Measurements from ENCODE around the gene TMEM163. TPM values are rescaled to one million over a fixed set of nuclear protein-coding genes. Genes with fewer than 3 reads are reported as not detected.

Gene TMEM163
- total and polyA plus RNA-seq, 2 experiments from 2014 or later, result 1.1 TPM

GRCh38 chr2:134449157-134449556 lies 269.6 kb downstream of the TMEM163 start:
- no peaks in the 10 kb centered on the region for H3K9me3 ChIP-seq (ENCODE audit: low read depth)
- no peak overlapping the region for H3K27ac ChIP-seq
- 94% methylated on average over 7 of the region's 7 CpGs for WGBS (ENCODE audit: low lambda C conversion rate, missing lambda C conversion rate)
- no peak overlapping the region for H3K4me2 ChIP-seq
- TF ChIP-seq EZH2 (IDR thresholded peaks at IDR 0.05; ENCODE audit: borderline replicate concordance) (no peak), EZH2phosphoT487 (IDR thresholded peaks at IDR 0.05; ENCODE audit: low read depth, severe bottlenecking, unreplicated experiment) (no peak)
- no peak overlapping the region for H2AFZ ChIP-seq
- no peaks in the 10 kb centered on the region for H3K4me1 ChIP-seq (ENCODE audit: insufficient read depth)
- H3K4me3 ChIP-seq, result no peak overlapping the region
- H3K79me2 ChIP-seq, result no peaks in the 10 kb centered on the region
- no peaks in the 10 kb centered on the region for H3K27me3 ChIP-seq
- no peaks in the 10 kb centered on the region for H3K36me3 ChIP-seq (replicated peaks; ENCODE audit: insufficient read depth, low read depth)
- no peaks in the 10 kb centered on the region for H3K9me2 ChIP-seq (replicated peaks; ENCODE audit: insufficient read depth)
- DNase-seq (ENCODE audit: low spot score), result no peak
- no peaks in the 10 kb centered on the region for H4K20me1 ChIP-seq (ENCODE audit: insufficient read depth, poor library complexity, severe bottlenecking)

DNA sequence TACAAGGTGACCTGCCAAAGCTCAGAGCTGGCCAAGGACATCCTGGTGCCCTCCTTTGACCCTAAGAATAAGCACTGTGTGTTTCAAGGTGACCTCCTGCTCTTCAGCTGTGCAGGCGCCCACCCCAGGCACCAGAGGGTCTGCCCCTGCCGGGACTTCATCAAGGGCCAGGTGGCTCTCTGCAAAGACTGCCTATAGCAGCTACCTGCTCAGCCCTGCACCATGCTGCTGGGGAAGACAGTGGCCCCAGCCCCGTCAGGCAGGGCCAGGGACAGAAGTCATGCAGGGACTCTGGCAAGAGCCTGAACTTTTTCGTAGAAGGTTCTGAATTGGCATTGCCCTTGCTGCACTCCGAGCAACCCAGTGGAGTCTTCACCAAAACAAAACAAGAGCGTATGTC lies 270.1 kb downstream of the TMEM163 start:
- no peaks in the 10 kb centered on the region for H3K27me3 ChIP-seq
- H3K9me2 ChIP-seq (replicated peaks; ENCODE audit: insufficient read depth), result no peaks in the 10 kb centered on the region
- H3K4me1 ChIP-seq (ENCODE audit: insufficient read depth), result no peaks in the 10 kb centered on the region
- no peak overlapping the region for H2AFZ ChIP-seq
- TF ChIP-seq EZH2 (IDR thresholded peaks at IDR 0.05; ENCODE audit: borderline replicate concordance) (no peak), EZH2phosphoT487 (IDR thresholded peaks at IDR 0.05; ENCODE audit: low read depth, severe bottlenecking, unreplicated experiment) (no peak)
- TF ChIP-seq, protein P1, sequence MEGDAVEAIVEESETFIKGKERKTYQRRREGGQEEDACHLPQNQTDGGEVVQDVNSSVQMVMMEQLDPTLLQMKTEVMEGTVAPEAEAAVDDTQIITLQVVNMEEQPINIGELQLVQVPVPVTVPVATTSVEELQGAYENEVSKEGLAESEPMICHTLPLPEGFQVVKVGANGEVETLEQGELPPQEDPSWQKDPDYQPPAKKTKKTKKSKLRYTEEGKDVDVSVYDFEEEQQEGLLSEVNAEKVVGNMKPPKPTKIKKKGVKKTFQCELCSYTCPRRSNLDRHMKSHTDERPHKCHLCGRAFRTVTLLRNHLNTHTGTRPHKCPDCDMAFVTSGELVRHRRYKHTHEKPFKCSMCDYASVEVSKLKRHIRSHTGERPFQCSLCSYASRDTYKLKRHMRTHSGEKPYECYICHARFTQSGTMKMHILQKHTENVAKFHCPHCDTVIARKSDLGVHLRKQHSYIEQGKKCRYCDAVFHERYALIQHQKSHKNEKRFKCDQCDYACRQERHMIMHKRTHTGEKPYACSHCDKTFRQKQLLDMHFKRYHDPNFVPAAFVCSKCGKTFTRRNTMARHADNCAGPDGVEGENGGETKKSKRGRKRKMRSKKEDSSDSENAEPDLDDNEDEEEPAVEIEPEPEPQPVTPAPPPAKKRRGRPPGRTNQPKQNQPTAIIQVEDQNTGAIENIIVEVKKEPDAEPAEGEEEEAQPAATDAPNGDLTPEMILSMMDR (IDR thresholded peaks at IDR 0.05; ENCODE audit: poor library complexity), result no peak
- no peak for DNase-seq (ENCODE audit: low spot score)
- H3K9me3 ChIP-seq (ENCODE audit: low read depth), result no peaks in the 10 kb centered on the region
- no peak overlapping the region for H3K27ac ChIP-seq
- H3K4me3 ChIP-seq, result no peak overlapping the region
- H3K4me2 ChIP-seq, result no peak overlapping the region
- H3K36me3 ChIP-seq (replicated peaks; ENCODE audit: insufficient read depth, low read depth), result no peaks in the 10 kb centered on the region
- no peaks in the 10 kb centered on the region for H3K79me2 ChIP-seq
- no peaks in the 10 kb centered on the region for H4K20me1 ChIP-seq (ENCODE audit: insufficient read depth, poor library complexity, severe bottlenecking)
- 96% methylated on average over 6 of the region's 6 CpGs for WGBS (ENCODE audit: low lambda C conversion rate, missing lambda C conversion rate)

DNA sequence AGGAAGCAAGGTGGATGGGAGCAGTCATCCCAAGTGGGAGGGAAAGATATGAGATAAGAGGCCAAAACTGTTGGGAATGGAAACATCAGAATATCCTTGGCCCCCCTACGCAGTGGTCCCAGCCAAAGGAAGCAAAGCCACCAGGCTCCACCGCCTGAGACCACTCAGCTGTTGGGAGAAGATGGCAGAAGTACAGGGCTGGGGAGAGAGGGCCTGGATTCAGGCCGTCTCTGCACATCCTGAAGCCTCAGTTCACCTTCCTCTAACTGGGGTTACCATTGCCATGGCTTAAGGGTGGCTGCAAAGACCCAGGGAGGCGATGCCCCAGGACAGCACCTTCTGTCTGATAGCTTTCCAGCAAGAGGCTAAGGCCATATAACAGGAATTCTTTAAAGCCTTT lies 271.1 kb downstream of the TMEM163 start:
- H3K9me2 ChIP-seq (replicated peaks; ENCODE audit: insufficient read depth), result no peaks in the 10 kb centered on the region
- no peak overlapping the region for H3K4me2 ChIP-seq
- no peaks in the 10 kb centered on the region for H3K9me3 ChIP-seq (ENCODE audit: low read depth)
- 94% methylated on average over 4 of the region's 4 CpGs for WGBS (ENCODE audit: low lambda C conversion rate, missing lambda C conversion rate)
- H3K27me3 ChIP-seq, result no peaks in the 10 kb centered on the region
- no peaks in the 10 kb centered on the region for H4K20me1 ChIP-seq (ENCODE audit: insufficient read depth, poor library complexity, severe bottlenecking)
- H3K79me2 ChIP-seq, result no peaks in the 10 kb centered on the region
- no peak overlapping the region for H2AFZ ChIP-seq
- H3K4me3 ChIP-seq, result no peak overlapping the region
- DNase-seq (ENCODE audit: low spot score), result no peak
- H3K27ac ChIP-seq, result no peak overlapping the region
- no peak for TF ChIP-seq EZH2 (IDR thresholded peaks at IDR 0.05; ENCODE audit: borderline replicate concordance)
- TF ChIP-seq, protein P1 (IDR thresholded peaks at IDR 0.05; ENCODE audit: poor library complexity), result no peak
- TF ChIP-seq EZH2phosphoT487 (IDR thresholded peaks at IDR 0.05; ENCODE audit: low read depth, severe bottlenecking, unreplicated experiment), result no peak
- no peaks in the 10 kb centered on the region for H3K4me1 ChIP-seq (ENCODE audit: insufficient read depth)
- H3K36me3 ChIP-seq (replicated peaks; ENCODE audit: insufficient read depth, low read depth), result no peaks in the 10 kb centered on the region

GRCh38 chr2:134446383-134447017 lies 272.3 kb downstream of the TMEM163 start:
- Histone ChIP-seq H3K36me3 (replicated peaks; ENCODE audit: insufficient read depth, low read depth) (no peaks in the 10 kb centered on the region), H3K27me3 (no peaks in the 10 kb centered on the region), H3K27ac (no peak overlapping the region), H3K4me2 (no peak overlapping the region), H2AFZ (no peak overlapping the region), H3K4me3 (no peak overlapping the region), H3K79me2 (no peaks in the 10 kb centered on the region), H3K9me2 (replicated peaks; ENCODE audit: insufficient read depth) (no peaks in the 10 kb centered on the region), H3K4me1 (ENCODE audit: insufficient read depth) (no peaks in the 10 kb centered on the region), H3K9me3 (ENCODE audit: low read depth) (no peaks in the 10 kb centered on the region), H4K20me1 (ENCODE audit: insufficient read depth, poor library complexity, severe bottlenecking) (no peaks in the 10 kb centered on the region)
- no peak for DNase-seq (ENCODE audit: low spot score)
- TF ChIP-seq EZH2 (IDR thresholded peaks at IDR 0.05; ENCODE audit: borderline replicate concordance), result no peak
- WGBS (ENCODE audit: low lambda C conversion rate, missing lambda C conversion rate), result 59% methylated on average over 8 of the region's 8 CpGs

Measured in hepatocyte (in vitro differentiated cells).